NCI-H1694 treated with DMSO at 0.1 percent for 48 hours (cell line): ENCODE results near the gene RFX2.
"Not testable (repeated sequence)": the region's sequence is repeated elsewhere in the genome, so short reads cannot be mapped to it uniquely, and the experiment has no call there.

Source experiments
- DNase-seq: peaks from one replicate; lab custom pipeline; 2025; lab: John Stamatoyannopoulos, UW

RFX2 gene

GRCh38 chr19:6038634-6039405 lies 71.5 kb downstream of the RFX2 start:
- no peak for DNase-seq

- DNase-seq = no peak
Observed at GRCh38 chr19:6035026-6035425, 75.3 kb downstream of the RFX2 start.

GRCh38 chr19:6034512-6034911 lies 75.8 kb downstream of the RFX2 start:
- no peak for DNase-seq

GRCh38 chr19:6033744-6034264 lies 76.5 kb downstream of the RFX2 start:
- no peak for DNase-seq

- DNase-seq = no peak
Observed at GRCh38 chr19:6032827-6033226, 77.5 kb downstream of the RFX2 start.

- no peak for DNase-seq
Observed at GRCh38 chr19:6032381-6032780, 77.9 kb downstream of the RFX2 start.

GRCh38 chr19:6030214-6030507 lies 80.1 kb downstream of the RFX2 start:
- DNase-seq = no peak

- no peak for DNase-seq
Observed at GRCh38 chr19:6026390-6027227, 83.7 kb downstream of the RFX2 start.

GRCh38 chr19:6024756-6025155 lies 85.5 kb downstream of the RFX2 start:
- DNase-seq = not testable (repeated sequence)

GRCh38 chr19:6023936-6024335 lies 86.4 kb downstream of the RFX2 start:
- no peak for DNase-seq

- DNase-seq = no peak
Observed at GRCh38 chr19:6023085-6023682, 87.1 kb downstream of the RFX2 start.

GRCh38 chr19:6022570-6023064 lies 87.7 kb downstream of the RFX2 start:
- no peak for DNase-seq

GRCh38 chr19:6021878-6022569 lies 88.3 kb downstream of the RFX2 start:
- peak; percentile 53 for DNase-seq

- no peak for DNase-seq
Observed at GRCh38 chr19:6020972-6021805, 89.1 kb downstream of the RFX2 start.

GRCh38 chr19:6020166-6020882 lies 90.0 kb downstream of the RFX2 start:
- DNase-seq = no peak

GRCh38 chr19:6018786-6019185 lies 91.5 kb downstream of the RFX2 start:
- DNase-seq = no peak

GRCh38 chr19:6017576-6017975 lies 92.7 kb downstream of the RFX2 start:
- no peak for DNase-seq

- no peak for DNase-seq
Observed at GRCh38 chr19:6015841-6016545, 94.3 kb downstream of the RFX2 start.

GRCh38 chr19:6014551-6015135 lies 95.7 kb downstream of the RFX2 start:
- DNase-seq = no peak
